Measurements from ENCODE around the gene NRP2. TPM values are rescaled to one million over a fixed set of nuclear protein-coding genes. Genes with fewer than 3 reads are reported as not detected.
A peak's percentile ranks its signal among the peaks of the same experiment; 100 is the strongest.

NRP2 gene
- total RNA-seq, 1 donor from 2014 or later, result 76.7 TPM

DNA sequence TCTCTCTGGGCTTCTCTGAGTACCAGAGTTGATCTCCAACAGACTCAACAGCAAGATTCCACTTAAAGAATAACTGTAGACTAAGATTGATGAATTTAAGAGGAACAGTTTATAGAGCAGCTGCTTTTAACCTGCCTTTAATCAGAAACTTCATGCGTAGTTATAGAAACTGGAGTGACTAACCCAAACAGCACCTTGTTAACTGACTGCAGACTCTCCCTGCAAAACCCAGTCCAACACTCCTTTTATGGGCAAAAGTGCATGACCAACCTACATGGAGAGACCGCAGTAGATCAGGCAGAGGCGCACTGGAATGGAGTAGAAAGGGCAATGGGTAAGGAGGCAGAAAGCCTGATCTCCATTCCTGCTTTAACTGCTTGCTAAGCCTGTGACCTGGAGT is 110.6 kb downstream of the NRP2 start:
- H3K36me3 Mint-ChIP-seq (ENCODE audit: low read depth, unreplicated experiment), result peaks cover 25% of the 10 kb centered on the region

DNA sequence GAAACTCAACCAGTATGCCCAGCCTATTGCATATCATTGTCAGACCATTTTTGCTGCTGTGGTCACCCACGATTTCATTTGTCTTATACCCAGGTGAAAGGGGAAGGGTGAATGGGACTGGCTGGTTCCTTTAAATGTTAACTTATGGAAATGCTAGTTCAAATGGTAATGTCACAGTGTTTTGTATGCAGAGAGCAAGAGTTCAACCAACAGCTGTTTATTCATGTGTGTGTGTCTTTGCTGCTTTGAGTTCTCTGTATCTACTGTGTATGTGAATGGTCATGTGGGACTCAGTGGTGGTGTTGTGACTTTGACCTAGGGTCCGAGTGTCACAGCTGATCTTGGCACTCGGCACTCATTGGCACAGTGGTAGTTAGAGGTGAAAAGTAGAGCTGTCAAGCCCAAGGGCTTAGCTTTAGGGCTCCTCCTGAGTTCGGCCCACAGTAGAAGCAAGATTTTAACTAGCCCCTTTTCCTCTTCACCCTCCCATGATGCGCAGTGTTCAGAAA is 114.6 kb downstream of the NRP2 start:
- Histone ChIP-seq H3K27ac (ENCODE audit: low read depth, low read length) (no peak overlapping the region), H3K79me2 (ENCODE audit: insufficient read depth, low read length) (no peaks in the 10 kb centered on the region), H3K4me1 (ENCODE audit: insufficient read depth, low read length) (no peaks in the 10 kb centered on the region), H3K4me2 (ENCODE audit: low read length) (no peak overlapping the region), H3K27me3 (ENCODE audit: insufficient read depth, low read length) (no peaks in the 10 kb centered on the region), H3K9me3 (ENCODE audit: insufficient read depth, low read depth, low read length) (no peaks in the 10 kb centered on the region), H3K9ac (ENCODE audit: low read length) (no peak overlapping the region), H2AFZ (ENCODE audit: low read depth, low read length) (no peak overlapping the region), H3K36me3 (ENCODE audit: insufficient read depth, low read length) (peaks cover 4% of the 10 kb centered on the region), H4K20me1 (ENCODE audit: insufficient read depth, low read length) (no peaks in the 10 kb centered on the region), H3K4me3 (ENCODE audit: insufficient read depth, low read depth, low read length) (no peak overlapping the region)
- peaks cover 17% of the 10 kb centered on the region for H3K36me3 Mint-ChIP-seq (ENCODE audit: low read depth, unreplicated experiment)
- no peak overlapping the region for H3K27ac Mint-ChIP-seq (ENCODE audit: unreplicated experiment)
- TF ChIP-seq, protein P1, sequence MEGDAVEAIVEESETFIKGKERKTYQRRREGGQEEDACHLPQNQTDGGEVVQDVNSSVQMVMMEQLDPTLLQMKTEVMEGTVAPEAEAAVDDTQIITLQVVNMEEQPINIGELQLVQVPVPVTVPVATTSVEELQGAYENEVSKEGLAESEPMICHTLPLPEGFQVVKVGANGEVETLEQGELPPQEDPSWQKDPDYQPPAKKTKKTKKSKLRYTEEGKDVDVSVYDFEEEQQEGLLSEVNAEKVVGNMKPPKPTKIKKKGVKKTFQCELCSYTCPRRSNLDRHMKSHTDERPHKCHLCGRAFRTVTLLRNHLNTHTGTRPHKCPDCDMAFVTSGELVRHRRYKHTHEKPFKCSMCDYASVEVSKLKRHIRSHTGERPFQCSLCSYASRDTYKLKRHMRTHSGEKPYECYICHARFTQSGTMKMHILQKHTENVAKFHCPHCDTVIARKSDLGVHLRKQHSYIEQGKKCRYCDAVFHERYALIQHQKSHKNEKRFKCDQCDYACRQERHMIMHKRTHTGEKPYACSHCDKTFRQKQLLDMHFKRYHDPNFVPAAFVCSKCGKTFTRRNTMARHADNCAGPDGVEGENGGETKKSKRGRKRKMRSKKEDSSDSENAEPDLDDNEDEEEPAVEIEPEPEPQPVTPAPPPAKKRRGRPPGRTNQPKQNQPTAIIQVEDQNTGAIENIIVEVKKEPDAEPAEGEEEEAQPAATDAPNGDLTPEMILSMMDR (IDR thresholded peaks at IDR 0.05; ENCODE audit: insufficient read depth, low read depth, low read length), result no peak
- TF ChIP-seq EZH2 (IDR thresholded peaks at IDR 0.05; ENCODE audit: insufficient read depth, low read length), result no peak
- peaks cover 2% of the 10 kb centered on the region for H3K27me3 Mint-ChIP-seq (ENCODE audit: low read depth, unreplicated experiment)
- no peak for FAIRE-seq
- H3K4me3 Mint-ChIP-seq (ENCODE audit: unreplicated experiment), result no peak overlapping the region
- H3K9me3 Mint-ChIP-seq (ENCODE audit: unreplicated experiment), result peaks cover 15% of the 10 kb centered on the region
- no peak for DNase-seq (ENCODE audit: low read depth)
- peaks cover 2% of the 10 kb centered on the region for H3K4me1 Mint-ChIP-seq (ENCODE audit: low read depth, unreplicated experiment)

More for the DNA sequence above, 110.6 kb downstream of the NRP2 start:
- H3K9ac ChIP-seq (ENCODE audit: low read length), result no peak overlapping the region
- Mint-ChIP-seq H3K27me3 (ENCODE audit: low read depth, unreplicated experiment) (peaks cover 10% of the 10 kb centered on the region), H3K27ac (ENCODE audit: unreplicated experiment) (no peak overlapping the region), H3K9me3 (ENCODE audit: unreplicated experiment) (peaks cover 2% of the 10 kb centered on the region), H3K4me1 (ENCODE audit: low read depth, unreplicated experiment) (peaks cover 7% of the 10 kb centered on the region), H3K4me3 (ENCODE audit: unreplicated experiment) (no peak overlapping the region)
- no peak overlapping the region for H3K27ac ChIP-seq (ENCODE audit: low read depth, low read length)
- TF ChIP-seq, protein P1 (IDR thresholded peaks at IDR 0.05; ENCODE audit: insufficient read depth, low read depth, low read length), result no peak
- no peak for TF ChIP-seq EZH2 (IDR thresholded peaks at IDR 0.05; ENCODE audit: insufficient read depth, low read length)
- H3K4me2 ChIP-seq (ENCODE audit: low read length), result no peak overlapping the region
- no peaks in the 10 kb centered on the region for H3K4me1 ChIP-seq (ENCODE audit: insufficient read depth, low read length)
- no peaks in the 10 kb centered on the region for H3K27me3 ChIP-seq (ENCODE audit: insufficient read depth, low read length)
- DNase-seq (ENCODE audit: low read depth) (peak; percentile 26), FAIRE-seq (no peak)
- H3K79me2 ChIP-seq (ENCODE audit: insufficient read depth, low read length), result no peaks in the 10 kb centered on the region
- no peaks in the 10 kb centered on the region for H3K9me3 ChIP-seq (ENCODE audit: insufficient read depth, low read depth, low read length)
- H2AFZ ChIP-seq (ENCODE audit: low read depth, low read length), result no peak overlapping the region
- no peak overlapping the region for H3K4me3 ChIP-seq (ENCODE audit: insufficient read depth, low read depth, low read length)
- no peaks in the 10 kb centered on the region for H4K20me1 ChIP-seq (ENCODE audit: insufficient read depth, low read length)
- peaks cover 5% of the 10 kb centered on the region for H3K36me3 ChIP-seq (ENCODE audit: insufficient read depth, low read length)

DNA sequence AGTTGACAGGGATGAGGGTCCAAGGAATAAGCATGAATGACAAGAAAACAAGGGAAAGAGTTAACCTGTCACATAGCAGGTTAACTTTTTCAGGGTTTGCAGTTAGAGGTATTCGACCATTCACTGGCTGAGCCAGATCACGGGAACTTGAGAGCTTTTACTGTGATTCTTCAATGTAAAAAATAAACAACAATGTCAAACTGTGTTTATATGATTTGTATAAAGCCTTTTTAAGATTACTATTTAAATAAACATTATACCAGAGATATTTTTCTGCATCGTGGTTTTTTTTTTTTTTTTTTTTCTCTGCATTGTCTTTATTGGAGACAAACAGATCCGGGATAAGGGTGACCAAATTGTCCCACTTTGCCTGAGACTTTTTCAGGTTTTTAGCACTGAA is 115.6 kb downstream of the NRP2 start:
- H3K27ac ChIP-seq (ENCODE audit: low read depth, low read length), result no peak overlapping the region
- Mint-ChIP-seq H3K4me1 (ENCODE audit: low read depth, unreplicated experiment) (peaks cover 2% of the 10 kb centered on the region), H3K27ac (ENCODE audit: unreplicated experiment) (no peak overlapping the region), H3K27me3 (ENCODE audit: low read depth, unreplicated experiment) (peaks cover 10% of the 10 kb centered on the region), H3K4me3 (ENCODE audit: unreplicated experiment) (no peak overlapping the region), H3K9me3 (ENCODE audit: unreplicated experiment) (peaks cover 15% of the 10 kb centered on the region), H3K36me3 (ENCODE audit: low read depth, unreplicated experiment) (peaks cover 15% of the 10 kb centered on the region)
- no peaks in the 10 kb centered on the region for H3K4me1 ChIP-seq (ENCODE audit: insufficient read depth, low read length)
- no peaks in the 10 kb centered on the region for H3K79me2 ChIP-seq (ENCODE audit: insufficient read depth, low read length)
- no peak for DNase-seq (ENCODE audit: low read depth)
- H4K20me1 ChIP-seq (ENCODE audit: insufficient read depth, low read length), result no peaks in the 10 kb centered on the region
- no peaks in the 10 kb centered on the region for H3K9me3 ChIP-seq (ENCODE audit: insufficient read depth, low read depth, low read length)
- no peak overlapping the region for H3K4me2 ChIP-seq (ENCODE audit: low read length)
- no peak overlapping the region for H2AFZ ChIP-seq (ENCODE audit: low read depth, low read length)
- H3K9ac ChIP-seq (ENCODE audit: low read length), result no peak overlapping the region
- TF ChIP-seq EZH2 (IDR thresholded peaks at IDR 0.05; ENCODE audit: insufficient read depth, low read length), result no peak
- TF ChIP-seq, protein P1 (IDR thresholded peaks at IDR 0.05; ENCODE audit: insufficient read depth, low read depth, low read length), result no peak
- no peaks in the 10 kb centered on the region for H3K36me3 ChIP-seq (ENCODE audit: insufficient read depth, low read length)
- no peak overlapping the region for H3K4me3 ChIP-seq (ENCODE audit: insufficient read depth, low read depth, low read length)
- FAIRE-seq, result no peak
- H3K27me3 ChIP-seq (ENCODE audit: insufficient read depth, low read length), result no peaks in the 10 kb centered on the region

All from astrocyte (in vitro differentiated cells and primary cell).